ENCODE results near the gene CCNK. TPM values are rescaled to one million over a fixed set of nuclear protein-coding genes. Genes with fewer than 3 reads are reported as not detected.

Gene CCNK
- total and polyA plus RNA-seq, 12 donors = 10.9 to 41.0 (median 30.3) TPM

- intact Hi-C loops (cut with DNase I) = no loop called here
- Histone ChIP-seq H3K27me3 (no peaks in the 10 kb centered on the region), H3K4me1 (peaks cover 0 to 64% (median 41%) of the 10 kb centered on the region in 9 donors), H3K9me3 (no peaks in the 10 kb centered on the region), H3K36me3 (no peaks in the 10 kb centered on the region), H3K4me3 (no peak overlapping the region), H3K27ac (peak overlapping the region in 5 of 10 donors; percentile 15 to 74 (median 69))
- 43 to 48% methylated on average over 13 of the region's 13 CpGs for WGBS, 2 donors
- ATAC-seq = peak in 7 of 8 donors; percentile 29 to 53 (median 39)
- no peak for DNase-seq
- no peak for TF ChIP-seq CTCF (IDR thresholded peaks at IDR 0.05)
Observed at GRCh38 chr14:99552572-99553216, 71.5 kb downstream of the CCNK start.

GRCh38 chr14:99554184-99554583 lies 73.0 kb downstream of the CCNK start:
- Histone ChIP-seq H3K4me3 (no peak overlapping the region), H3K9me3 (no peaks in the 10 kb centered on the region), H3K27me3 (no peaks in the 10 kb centered on the region), H3K36me3 (no peaks in the 10 kb centered on the region), H3K27ac (peak overlapping the region in 9 of 10 donors; percentile 17 to 78 (median 61)), H3K4me1 (peaks cover 0 to 64% (median 41%) of the 10 kb centered on the region in 9 donors)
- TF ChIP-seq CTCF (IDR thresholded peaks at IDR 0.05) = no peak
- ATAC-seq (peak; percentile 62 to 91 (median 84)), DNase-seq (peak in 1 of 2 donors; percentile 52)
- intact Hi-C loops (cut with DNase I) = no loop called here
- 52 to 57% methylated on average over 12 of the region's 12 CpGs for WGBS, 2 donors

- 47 to 71% methylated on average over 9 of the region's 9 CpGs for WGBS, 2 donors
- DNase-seq = no peak
- peak overlapping the region; percentile 14 to 78 (median 60) for H3K27ac ChIP-seq
- H3K36me3 ChIP-seq = no peaks in the 10 kb centered on the region
- no peaks in the 10 kb centered on the region for H3K27me3 ChIP-seq
- TF ChIP-seq CTCF (IDR thresholded peaks at IDR 0.05) = no peak
- no peaks in the 10 kb centered on the region for H3K9me3 ChIP-seq
- peaks cover 0 to 64% (median 36%) of the 10 kb centered on the region in 9 donors for H3K4me1 ChIP-seq
- ATAC-seq = peak; percentile 60 to 84 (median 80)
- no peak overlapping the region for H3K4me3 ChIP-seq
- intact Hi-C loops (cut with DNase I) = no loop called here
Observed at GRCh38 chr14:99554757-99555531, 73.7 kb downstream of the CCNK start.

- ATAC-seq = no peak
- Histone ChIP-seq H3K27ac (peak overlapping the region in 1 of 10 donors; percentile 73), H3K9me3 (no peaks in the 10 kb centered on the region), H3K4me1 (peaks cover 0 to 63% (median 41%) of the 10 kb centered on the region in 9 donors), H3K27me3 (no peaks in the 10 kb centered on the region), H3K4me3 (no peak overlapping the region), H3K36me3 (no peaks in the 10 kb centered on the region)
- intact Hi-C loops (cut with DNase I) = no loop called here
- WGBS, 2 donors = 96% methylated on average over 10 of the region's 10 CpGs
- DNase-seq = no peak
- no peak for TF ChIP-seq CTCF (IDR thresholded peaks at IDR 0.05)
Observed at GRCh38 chr14:99556134-99556791, 75.1 kb downstream of the CCNK start.
